GM12891 (cell line): ENCODE results near the gene ATP5F1A.

Source experiments
- DNase-seq: peaks from one replicate; pipeline ENCODE4 v3.0.0; 2011; ENCODE audit warnings: low spot score; ENCODE audit not compliant: insufficient read length
- FAIRE-seq: peaks from 2 replicates; lab custom pipeline; 2011; peaks lifted over from hg19 to GRCh38; lab: Jason Lieb, UNC
- PAX5 ChIP-seq: IDR thresholded peaks from 2 replicates; pipeline ENCODE4 v1.6.1; 2011; ENCODE audit warnings: low read length, moderate library complexity, mild to moderate bottlenecking; ENCODE audit not compliant: insufficient read depth, severe bottlenecking
- POLR2A ChIP-seq: IDR thresholded peaks from 2 replicates; pipeline ENCODE4 v1.6.1; 2011; ENCODE audit warnings: low read depth, low read length, control low read depth
- POLR2AphosphoS5 ChIP-seq: IDR thresholded peaks from 2 replicates; pipeline ENCODE4 v1.6.1; 2011; ENCODE audit warnings: low read depth, low read length, control low read depth
- POU2F2 ChIP-seq: IDR thresholded peaks from 2 replicates; pipeline ENCODE4 v1.6.1; 2011; ENCODE audit warnings: low read depth, mild to moderate bottlenecking, control low read depth, low read length, moderate library complexity
- SPI1 ChIP-seq: IDR thresholded peaks from 2 replicates; pipeline ENCODE4 v1.6.1; 2011; ENCODE audit warnings: low read depth, low read length, control low read depth
- TAF1 ChIP-seq: IDR thresholded peaks from 2 replicates; pipeline ENCODE4 v1.6.1; 2011; ENCODE audit warnings: low read depth, low read length, control low read depth

ATP5F1A gene

DNA sequence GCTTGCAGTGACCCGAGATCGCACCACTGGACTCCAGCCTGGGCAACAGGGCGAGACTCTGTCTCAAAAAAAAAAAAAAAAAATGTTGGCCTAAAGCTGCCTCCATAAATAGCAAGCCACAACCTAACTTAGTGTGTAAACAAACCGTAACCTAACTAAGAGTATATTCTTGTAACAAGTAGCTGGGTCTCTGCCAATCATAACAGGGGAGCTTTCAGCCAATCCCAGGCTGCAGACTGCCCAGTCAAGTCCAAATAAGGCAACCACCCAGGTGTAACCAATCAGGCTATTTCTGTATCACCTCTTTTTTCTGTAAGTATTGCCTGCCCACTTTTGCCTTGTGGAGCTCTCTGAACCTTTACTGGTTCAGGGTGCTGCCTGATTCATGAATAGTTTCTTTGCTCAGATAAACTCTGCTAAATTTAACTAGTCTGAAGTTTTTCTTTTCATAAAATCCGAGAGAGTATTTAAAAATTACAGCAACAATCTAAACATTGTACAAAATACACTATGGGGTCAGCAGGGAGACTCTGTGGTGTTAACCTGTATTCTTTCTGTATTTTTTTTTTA is 30.6 kb downstream of the ATP5F1A start:
- no peak for TF ChIP-seq TAF1
- TF ChIP-seq POU2F2, result no peak
- TF ChIP-seq POLR2AphosphoS5, result no peak
- TF ChIP-seq PAX5, result no peak
- TF ChIP-seq SPI1, result no peak
- no peak for TF ChIP-seq POLR2A
- FAIRE-seq, result no peak
- DNase-seq, result no peak

DNA sequence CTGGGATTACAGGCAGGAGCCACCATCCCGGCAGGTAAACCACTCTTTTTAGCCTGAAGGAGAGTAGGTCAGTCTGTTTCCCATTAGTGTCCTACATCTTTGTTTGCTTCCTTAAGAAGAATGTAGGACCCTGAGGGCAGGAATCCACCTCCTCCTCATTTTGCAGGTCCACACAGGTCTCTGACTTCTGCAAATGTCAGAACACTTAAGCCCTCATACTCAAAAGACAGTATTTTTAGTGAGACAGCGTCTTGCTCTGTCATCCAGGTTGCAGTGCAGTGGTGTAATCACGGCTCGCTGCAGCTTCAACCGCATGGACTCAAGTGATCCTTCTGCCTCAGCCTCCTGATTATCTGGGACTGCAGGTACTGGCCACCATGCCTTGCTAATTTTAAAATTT is 35.3 kb downstream of the ATP5F1A start:
- TF ChIP-seq POLR2AphosphoS5 (no peak), POU2F2 (no peak), SPI1 (no peak), PAX5 (no peak), POLR2A (no peak), TAF1 (no peak)
- FAIRE-seq, result peak; percentile 13

DNA sequence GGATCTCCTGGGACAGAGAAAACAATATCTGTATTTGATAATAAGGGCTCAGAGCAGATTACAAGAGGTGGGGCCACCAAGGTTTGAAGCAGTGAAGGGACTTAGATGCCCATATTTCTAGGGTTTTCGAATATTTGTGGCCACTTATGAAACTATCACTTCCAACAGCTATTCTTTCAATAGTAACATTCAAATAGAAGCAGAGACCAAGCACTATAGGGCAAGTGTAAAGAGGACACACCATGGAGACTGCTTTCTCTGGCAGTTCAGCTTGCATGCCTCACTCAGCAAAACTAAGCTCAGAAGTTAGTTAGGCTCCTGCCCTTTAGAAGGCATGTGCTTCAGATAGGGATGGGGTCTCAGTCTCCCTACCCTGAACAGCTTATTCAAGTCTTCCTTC is 36.3 kb downstream of the ATP5F1A start:
- TF ChIP-seq TAF1, result no peak
- TF ChIP-seq POLR2A, result no peak
- no peak for TF ChIP-seq POU2F2
- TF ChIP-seq SPI1, result no peak
- TF ChIP-seq PAX5, result no peak
- TF ChIP-seq POLR2AphosphoS5, result no peak
- FAIRE-seq (peak; percentile 23), DNase-seq (no peak)

More for the DNA sequence above, 35.3 kb downstream of the ATP5F1A start:
- DNase-seq, result no peak

DNA sequence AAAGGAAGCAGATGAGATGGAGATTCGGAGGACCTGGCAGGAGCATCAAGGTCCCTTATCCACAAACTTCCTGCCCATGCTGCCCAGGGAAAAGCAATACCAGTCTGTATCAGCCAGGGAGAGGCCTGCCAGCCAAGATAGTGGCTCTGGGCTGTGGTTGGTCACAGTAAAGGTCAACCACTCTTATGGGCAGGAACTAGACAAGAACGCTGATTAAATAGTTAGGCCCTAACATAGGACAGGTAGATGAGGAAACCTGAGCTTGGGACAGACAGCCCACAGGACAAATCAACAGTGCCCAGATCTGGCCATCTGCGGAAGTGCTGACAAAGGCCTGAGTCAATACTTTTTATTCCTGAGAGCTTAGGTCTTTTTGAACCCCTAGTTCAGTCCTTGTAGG is 36.7 kb downstream of the ATP5F1A start:
- FAIRE-seq, result peak; percentile 16
- DNase-seq, result no peak
- no peak for TF ChIP-seq POLR2A
- TF ChIP-seq POLR2AphosphoS5, result no peak
- no peak for TF ChIP-seq PAX5
- TF ChIP-seq SPI1, result no peak
- no peak for TF ChIP-seq TAF1
- no peak for TF ChIP-seq POU2F2

DNA sequence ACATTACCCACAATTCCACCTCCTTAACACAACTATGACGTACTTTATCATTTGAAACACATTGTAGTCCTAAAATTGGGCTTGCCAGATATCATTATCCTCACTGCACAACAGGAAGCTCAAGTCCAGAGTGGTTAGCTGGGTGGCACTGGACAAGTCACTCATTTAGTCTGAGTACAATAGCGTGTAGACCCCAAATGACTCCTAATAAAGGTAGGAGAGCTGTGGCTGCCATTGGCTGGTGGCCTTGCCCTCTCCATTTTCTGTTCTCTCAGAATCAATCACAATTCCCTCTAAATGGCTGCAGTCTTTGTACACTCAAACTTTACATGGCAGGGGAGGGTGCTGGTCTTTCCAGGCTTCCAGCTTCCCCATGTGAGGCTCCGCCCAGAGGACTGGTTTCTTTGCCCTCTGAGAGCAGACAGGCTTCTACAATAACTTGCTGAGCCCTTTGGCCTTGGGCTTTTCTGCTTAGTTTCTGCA is 37.7 kb downstream of the ATP5F1A start:
- no peak for DNase-seq
- TF ChIP-seq SPI1, result no peak
- TF ChIP-seq TAF1, result no peak
- TF ChIP-seq PAX5, result no peak
- TF ChIP-seq POU2F2, result no peak
- no peak for FAIRE-seq

DNA sequence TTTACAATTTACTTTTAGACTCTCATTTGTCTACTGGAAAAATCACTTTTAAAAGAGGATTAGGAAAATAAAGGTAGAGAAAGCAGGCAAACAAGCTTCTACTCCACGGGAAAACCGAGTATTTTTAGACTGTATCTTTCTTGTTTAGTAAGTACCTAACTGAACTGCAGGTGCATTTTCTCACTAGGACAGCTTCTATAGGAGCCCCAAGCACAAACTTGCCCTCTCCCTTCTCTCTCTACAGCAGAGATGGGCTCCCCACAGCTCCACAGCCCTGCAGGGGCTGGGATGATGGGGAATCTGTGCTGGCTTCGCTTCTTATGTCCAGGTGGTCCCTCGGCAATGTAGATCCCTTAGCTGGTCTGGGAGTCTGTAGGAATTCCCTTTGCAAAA is 42.3 kb downstream of the ATP5F1A start:
- FAIRE-seq, result peak; percentile 80
- DNase-seq, result no peak
- no peak for TF ChIP-seq POU2F2
- TF ChIP-seq TAF1, result no peak
- no peak for TF ChIP-seq SPI1
- TF ChIP-seq POLR2AphosphoS5, result no peak
- TF ChIP-seq PAX5, result no peak
- TF ChIP-seq POLR2A, result no peak

DNA sequence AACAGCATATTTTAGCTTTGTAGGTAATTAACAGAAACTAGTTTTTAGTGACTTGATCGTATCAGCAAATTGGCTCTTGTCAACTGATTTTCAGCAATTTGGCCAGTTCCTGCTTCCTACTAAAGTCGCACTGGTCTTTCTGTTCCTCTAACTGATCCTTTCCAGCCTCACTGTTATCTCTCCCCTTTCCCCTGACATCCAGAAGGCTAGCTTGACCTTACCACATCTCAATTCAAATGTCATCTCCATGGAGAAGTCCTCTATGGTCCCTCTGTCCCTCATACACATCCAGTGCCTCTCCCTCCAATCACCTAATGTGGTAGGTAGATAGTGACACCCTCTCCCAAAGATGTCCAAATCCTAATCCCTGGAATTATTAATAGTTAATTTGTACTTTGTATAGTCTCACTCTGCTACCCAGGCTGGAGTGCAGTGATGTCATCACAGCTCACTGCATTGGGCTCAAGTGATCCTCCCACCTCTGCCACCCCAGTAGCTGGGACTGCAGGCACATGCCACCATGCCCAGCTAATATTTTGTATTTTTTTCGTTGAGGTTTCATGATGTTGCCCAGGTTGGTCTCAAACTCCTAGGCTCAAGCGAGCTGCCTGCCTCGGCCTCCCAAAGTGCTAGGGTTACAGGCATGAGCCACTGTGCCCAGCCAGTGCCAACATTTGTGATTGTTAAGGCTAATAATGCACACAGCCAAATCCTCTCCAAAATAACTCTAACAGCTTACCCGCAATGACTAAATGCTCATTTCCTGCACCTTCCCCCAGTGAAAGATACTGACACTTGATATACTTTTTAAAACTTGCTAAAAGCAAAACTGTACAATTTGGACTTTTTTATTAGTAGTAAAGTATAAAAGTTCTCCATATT is 42.9 kb downstream of the ATP5F1A start:
- no peak for DNase-seq
- TF ChIP-seq PAX5 (no peak), POU2F2 (no peak)
- peak; percentile 92 for FAIRE-seq

DNA sequence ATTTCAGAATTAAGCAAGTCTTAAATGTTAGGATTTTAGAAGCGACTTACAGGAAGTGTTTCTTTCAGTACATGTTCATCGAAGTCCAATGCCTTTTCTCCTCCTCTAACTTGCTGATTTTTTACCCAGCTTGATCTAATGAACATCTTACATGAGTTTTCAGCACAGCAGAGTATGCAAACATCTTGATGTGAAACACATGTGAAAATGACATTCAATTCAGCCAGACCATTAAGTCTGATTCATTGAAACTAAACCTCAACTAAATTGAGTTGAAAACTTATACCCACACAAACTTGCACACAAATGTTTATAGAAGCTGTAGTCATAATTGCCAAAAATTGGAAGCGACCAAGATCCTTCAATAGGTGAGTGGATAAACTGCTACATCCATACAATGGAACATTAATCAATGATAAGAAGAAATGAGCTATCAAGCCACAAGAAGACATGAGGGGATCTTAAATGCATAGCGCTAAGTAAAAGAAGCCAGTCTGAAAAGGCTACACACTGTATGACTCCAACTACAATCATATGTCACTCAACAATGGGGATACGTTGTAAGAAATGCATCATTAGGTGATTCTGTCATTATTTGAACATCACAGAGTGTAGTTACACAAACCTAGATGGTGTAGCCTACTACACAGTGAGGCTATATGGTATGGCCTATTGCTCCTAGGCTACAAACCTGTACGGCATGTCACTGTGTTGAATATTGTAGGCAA is 44.6 kb downstream of the ATP5F1A start:
- FAIRE-seq (peak; percentile 92), DNase-seq (no peak)
- TF ChIP-seq POLR2AphosphoS5 (no peak), SPI1 (no peak), POLR2A (no peak)

DNA sequence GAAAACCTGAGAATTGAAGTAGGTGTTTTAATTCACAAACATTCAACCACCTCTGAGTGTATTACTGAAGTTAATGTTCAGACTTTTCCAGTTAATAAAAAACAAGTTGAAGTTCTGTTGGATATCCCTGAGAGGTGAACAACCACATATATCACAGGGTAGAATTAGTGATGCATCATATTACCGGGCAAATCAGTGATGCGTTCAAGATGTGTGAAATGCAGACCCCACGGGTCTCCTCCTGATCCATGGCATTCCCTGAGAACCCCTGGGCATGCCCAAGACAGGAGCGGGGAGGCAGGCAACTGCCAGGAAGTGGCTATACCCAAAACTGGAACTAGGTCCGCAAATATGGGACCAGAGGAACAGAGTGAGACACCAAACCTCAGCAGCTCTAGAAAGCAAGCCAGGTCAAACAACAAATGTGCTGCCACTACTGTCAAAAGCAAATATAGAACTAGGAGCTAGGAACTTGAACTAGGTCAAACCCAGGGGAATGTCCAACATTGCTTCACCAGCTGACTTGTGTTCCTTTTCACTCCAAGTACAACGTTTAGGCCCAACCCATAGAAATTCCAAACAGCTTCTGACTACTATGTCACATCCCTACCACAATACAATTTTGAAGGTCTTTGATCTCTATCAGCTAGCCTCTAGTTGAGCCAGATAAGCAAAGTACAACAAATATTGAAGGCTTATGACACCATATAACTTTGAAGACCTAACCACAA is 46.2 kb downstream of the ATP5F1A start:
- TF ChIP-seq POLR2A (no peak), POLR2AphosphoS5 (no peak), POU2F2 (no peak), TAF1 (no peak), PAX5 (no peak), SPI1 (no peak)
- peak; percentile 82 for FAIRE-seq
- DNase-seq, result no peak
